Caco-2 (cell line): ENCODE data around the gene SLC1A2. TPM values are rescaled to one million over a fixed set of nuclear protein-coding genes. Genes with fewer than 3 reads are reported as not detected.

ENCODE experiments used
- BruUV-seq: library from RNA; stranded (reverse); fragments of 400-500 nt; replicated peaks from 2 replicates; lab custom pipeline; 2021; lab: Mats Ljungman, UMichigan
- CTCF ChIA-PET: fragments of 300-600 bp; sonication (Branson Sonifier 250); formaldehyde crosslinking; loops from one replicate; lab custom pipeline; 2022; ENCODE audit warnings: antibody characterized with exemption; lab: Charles Lee
- POLR2A ChIA-PET: fragments of 300-600 bp; sonication (Branson Sonifier 250); formaldehyde crosslinking; loops from one replicate; lab custom pipeline; 2022; ENCODE audit warnings: antibody characterized with exemption; lab: Charles Lee
- DNase-seq, 2 experiments: peaks; one replicate each; pipeline versions ENCODE4 v3.0.0 to v3.0.0-alpha.2; 2020 to 2022
- H3K27me3 ChIP-seq: replicated peaks from 2 replicates; pipeline ENCODE4 v1.6.0; 2011; ENCODE audit warnings: low read length; ENCODE audit not compliant: control insufficient read depth, insufficient read depth
- H3K36me3 ChIP-seq: 2 replicates; pipeline ENCODE4 v1.5.1; 2011; ENCODE audit warnings: low read length; ENCODE audit not compliant: control insufficient read depth, insufficient read depth
- H3K4me1 ChIP-seq: fragments of 250-450 bp; sonication (Bioruptor Pico); 2 replicates; pipeline ENCODE4 v1.5.1; 2020; ENCODE audit warnings: mild to moderate bottlenecking
- H3K4me3 ChIP-seq: 2 replicates; pipeline ENCODE4 v1.5.1; 2011; ENCODE audit warnings: low read depth, mild to moderate bottlenecking, control low read depth, low read length
- H3K9me3 ChIP-seq: fragments of 250-450 bp; sonication (Bioruptor Pico); 2 replicates; pipeline ENCODE4 v1.5.1; 2020; ENCODE audit warnings: mild to moderate bottlenecking, moderate library complexity
- H3K27ac Mint-ChIP-seq: one replicate; pipeline ENCODE4 v1.8.0; 2022; ENCODE audit warnings: mixed read lengths; ENCODE audit not compliant: unreplicated experiment
- H3K27me3 Mint-ChIP-seq: one replicate; pipeline ENCODE4 v1.8.0; 2022; ENCODE audit warnings: mixed read lengths; ENCODE audit not compliant: insufficient read depth, unreplicated experiment
- H3K36me3 Mint-ChIP-seq: one replicate; pipeline ENCODE4 v1.8.0; 2022; ENCODE audit warnings: mild to moderate bottlenecking, mixed read lengths; ENCODE audit not compliant: insufficient read depth, unreplicated experiment
- H3K4me1 Mint-ChIP-seq: one replicate; pipeline ENCODE4 v1.8.0; 2022; ENCODE audit warnings: low read depth, mixed read lengths; ENCODE audit not compliant: unreplicated experiment
- H3K4me3 Mint-ChIP-seq: one replicate; pipeline ENCODE4 v1.8.0; 2022; ENCODE audit warnings: mild to moderate bottlenecking, moderate library complexity, mixed read lengths; ENCODE audit not compliant: unreplicated experiment
- H3K9me3 Mint-ChIP-seq: one replicate; pipeline ENCODE4 v1.8.0; 2022; ENCODE audit warnings: mixed read lengths; ENCODE audit not compliant: unreplicated experiment
- CTCF ChIP-seq, 2 experiments: fragments of 200-600 bp in 1 of 2; IDR thresholded peaks; 1 replicate in 1 of 2; 2 replicates in 1 of 2; pipeline versions ENCODE4 v1.5.1 to v1.8.0; 2011 to 2022; ENCODE audit warnings: antibody characterized with exemption in 1 of 2, control low read depth in 1 of 2, inconsistent platforms in 1 of 2, low read depth in 1 of 2, low read length in 1 of 2, mild to moderate bottlenecking in 1 of 2, moderate library complexity in 1 of 2; ENCODE audit not compliant: insufficient read depth in 1 of 2, severe bottlenecking in 1 of 2, unreplicated experiment in 1 of 2
- intact Hi-C: fragments of 100-400 bp; cut with micrococcal nuclease; formaldehyde crosslinking; loops from one replicate; pipeline ENCODE4 v1.10.0; 2022; ENCODE audit not compliant: unreplicated experiment
- total RNA-seq: library from RNA; stranded (reverse); gene quantifications from 2 replicates; pipeline ENCODE4 v1.2.3, GENCODE V29; 2022

SLC1A2 gene
- total RNA-seq, 1 experiment from 2014 or later: 2.0 TPM

GRCh38 chr11:35347173-35347878 lies 72.0 kb downstream of the SLC1A2 start:
- no peak for DNase-seq
- CTCF ChIA-PET: no interaction called here
- H3K4me1 Mint-ChIP-seq: peaks cover 9% of the 10 kb centered on the region

GRCh38 chr11:35346472-35347156 lies 72.7 kb downstream of the SLC1A2 start:
- Mint-ChIP-seq H3K27me3 (no peaks in the 10 kb centered on the region), H3K36me3 (no peaks in the 10 kb centered on the region), H3K9me3 (no peaks in the 10 kb centered on the region), H3K27ac (no peak overlapping the region), H3K4me3 (no peak overlapping the region), H3K4me1 (peaks cover 9% of the 10 kb centered on the region)
- ChIA-PET CTCF (no interaction called here), POLR2A (no interaction called here)
- Histone ChIP-seq H3K4me1 (peaks cover 7% of the 10 kb centered on the region), H3K9me3 (no peaks in the 10 kb centered on the region), H3K27me3 (no peaks in the 10 kb centered on the region), H3K4me3 (no peak overlapping the region), H3K36me3 (no peaks in the 10 kb centered on the region)
- DNase-seq: no peak
- intact Hi-C loops: no loop called here
- TF ChIP-seq CTCF (IDR thresholded peaks at IDR 0.05; ENCODE audit: insufficient read depth in 1 of 2, low read depth in 1 of 2, low read length in 1 of 2, severe bottlenecking in 1 of 2, unreplicated experiment in 1 of 2): no peak
- no TSS peak for BruUV-seq

More at GRCh38 chr11:35347173-35347878, 72.0 kb downstream of the SLC1A2 start:
- intact Hi-C loops: no loop called here
- H3K27ac Mint-ChIP-seq: no peak overlapping the region
- no peak overlapping the region for H3K4me3 ChIP-seq
- no peaks in the 10 kb centered on the region for H3K27me3 Mint-ChIP-seq
- peaks cover 7% of the 10 kb centered on the region for H3K4me1 ChIP-seq
- H3K9me3 ChIP-seq: no peaks in the 10 kb centered on the region
- H3K9me3 Mint-ChIP-seq: no peaks in the 10 kb centered on the region
- no TSS peak for BruUV-seq
- no peaks in the 10 kb centered on the region for H3K27me3 ChIP-seq
- no peak overlapping the region for H3K4me3 Mint-ChIP-seq
- POLR2A ChIA-PET: no interaction called here
- TF ChIP-seq CTCF (IDR thresholded peaks at IDR 0.05; ENCODE audit: insufficient read depth in 1 of 2, low read depth in 1 of 2, low read length in 1 of 2, severe bottlenecking in 1 of 2, unreplicated experiment in 1 of 2): no peak
- no peaks in the 10 kb centered on the region for H3K36me3 Mint-ChIP-seq
- H3K36me3 ChIP-seq: no peaks in the 10 kb centered on the region

GRCh38 chr11:35344681-35345574 lies 74.4 kb downstream of the SLC1A2 start:
- Mint-ChIP-seq H3K27me3 (no peaks in the 10 kb centered on the region), H3K4me1 (peaks cover 9% of the 10 kb centered on the region), H3K27ac (no peak overlapping the region), H3K9me3 (no peaks in the 10 kb centered on the region), H3K4me3 (no peak overlapping the region), H3K36me3 (no peaks in the 10 kb centered on the region)
- intact Hi-C loops: no loop called here
- BruUV-seq: no TSS peak
- CTCF ChIA-PET: no interaction called here
- Histone ChIP-seq H3K36me3 (no peaks in the 10 kb centered on the region), H3K9me3 (no peaks in the 10 kb centered on the region), H3K4me3 (no peak overlapping the region), H3K27me3 (no peaks in the 10 kb centered on the region), H3K4me1 (peaks cover 7% of the 10 kb centered on the region)
- no peak for TF ChIP-seq CTCF (IDR thresholded peaks at IDR 0.05; ENCODE audit: insufficient read depth in 1 of 2, low read depth in 1 of 2, low read length in 1 of 2, severe bottlenecking in 1 of 2, unreplicated experiment in 1 of 2)
- DNase-seq: no peak
- POLR2A ChIA-PET: no interaction called here
